Progenitor cell of endocrine pancreas (in vitro differentiated cells): Measurements from ENCODE around the gene PRR20C. TPM values are rescaled to one million over a fixed set of nuclear protein-coding genes. Genes with fewer than 3 reads are reported as not detected.
"Not testable (repeated sequence)": the region's sequence is repeated elsewhere in the genome, so short reads cannot be mapped to it uniquely, and the experiment has no call there.

Experiments
- DNase-seq: peaks from one replicate; pipeline ENCODE4 v3.0.0; 2021; ENCODE audit warnings: low spot score; ENCODE audit not compliant: unreplicated experiment
- H3K27ac Mint-ChIP-seq: 2 replicates; pipeline ENCODE4 v1.8.0; 2021; ENCODE audit warnings: mild to moderate bottlenecking, moderate library complexity, mixed read lengths
- H3K27me3 Mint-ChIP-seq: 2 replicates; pipeline ENCODE4 v1.8.0; 2021; ENCODE audit warnings: mixed read lengths
- H3K36me3 Mint-ChIP-seq: 2 replicates; pipeline ENCODE4 v1.8.0; 2022; ENCODE audit warnings: mixed read lengths; ENCODE audit not compliant: insufficient read depth
- H3K4me1 Mint-ChIP-seq: 2 replicates; pipeline ENCODE4 v1.8.0; 2021; ENCODE audit warnings: low read depth, mixed read lengths
- H3K4me3 Mint-ChIP-seq: 2 replicates; pipeline ENCODE4 v1.8.0; 2021; ENCODE audit warnings: low read depth, mild to moderate bottlenecking, moderate library complexity, mixed read lengths
- H3K9me3 Mint-ChIP-seq: 2 replicates; pipeline ENCODE4 v1.8.0; 2021; ENCODE audit warnings: low read depth, mixed read lengths
- CTCF ChIP-seq: fragments of 200-600 bp; sonication (generic); IDR thresholded peaks from one replicate; pipeline ENCODE4 v1.5.0; 2021; ENCODE audit warnings: antibody characterized with exemption, mild to moderate bottlenecking; ENCODE audit not compliant: unreplicated experiment
- total RNA-seq: library from RNA; stranded (reverse); gene quantifications from 2 replicates; pipeline ENCODE4 v1.2.1, GENCODE V29; 2021

The PRR20C gene
- total RNA-seq, 1 donor from 2014 or later = not detected

GRCh38 chr13:57138988-57139387, 14.9 kb upstream of the PRR20C start:
- H3K27me3 Mint-ChIP-seq = no peaks in the 10 kb centered on the region

GRCh38 chr13:57139781-57140180, 14.1 kb upstream of the PRR20C start:
- H3K27ac Mint-ChIP-seq, H3K4me3 Mint-ChIP-seq, H3K9me3 Mint-ChIP-seq, DNase-seq, H3K27me3 Mint-ChIP-seq, H3K36me3 Mint-ChIP-seq, H3K4me1 Mint-ChIP-seq: not testable (repeated sequence)

More at GRCh38 chr13:57138988-57139387, 14.9 kb upstream of the PRR20C start:
- H3K4me1 Mint-ChIP-seq = peaks cover 3% of the 10 kb centered on the region
- H3K36me3 Mint-ChIP-seq = no peaks in the 10 kb centered on the region
- no peak overlapping the region for H3K27ac Mint-ChIP-seq
- no peak overlapping the region for H3K4me3 Mint-ChIP-seq
- DNase-seq = no peak
- no peak for TF ChIP-seq CTCF
- peaks cover 3% of the 10 kb centered on the region for H3K9me3 Mint-ChIP-seq

- H3K27me3 Mint-ChIP-seq, H3K9me3 Mint-ChIP-seq, H3K36me3 Mint-ChIP-seq, H3K4me1 Mint-ChIP-seq, H3K4me3 Mint-ChIP-seq, DNase-seq, H3K27ac Mint-ChIP-seq: not testable (repeated sequence)
These were observed 13.5 kb upstream of the PRR20C start, which contains the start of gene PRR20A for GRCh38 chr13:57140235-57140968. Gene PRR20A, plus strand, starts transcription at chr13:57140918. Its CDS starts 387 bp downstream, at chr13:57141305.

- H3K4me3 Mint-ChIP-seq, H3K36me3 Mint-ChIP-seq, H3K27ac Mint-ChIP-seq, H3K9me3 Mint-ChIP-seq, DNase-seq, H3K4me1 Mint-ChIP-seq, H3K27me3 Mint-ChIP-seq: not testable (repeated sequence)
These were observed 6.7 kb upstream of the PRR20C start, which contains the start of gene PRR20B for GRCh38 chr13:57147188-57147587. Gene PRR20B, plus strand, starts transcription at chr13:57147488. Its CDS starts 387 bp downstream, at chr13:57147875.

- H3K4me1 Mint-ChIP-seq, H3K27ac Mint-ChIP-seq, H3K4me3 Mint-ChIP-seq, H3K27me3 Mint-ChIP-seq, DNase-seq, H3K9me3 Mint-ChIP-seq, H3K36me3 Mint-ChIP-seq: not testable (repeated sequence)
These were observed 5.8 kb upstream of the PRR20C start for GRCh38 chr13:57148106-57148505.

- not testable (repeated sequence) for H3K4me3 Mint-ChIP-seq, H3K27ac Mint-ChIP-seq, H3K4me1 Mint-ChIP-seq, H3K9me3 Mint-ChIP-seq, H3K27me3 Mint-ChIP-seq, H3K36me3 Mint-ChIP-seq, DNase-seq
These were observed 6.5 kb downstream of the PRR20C start, which contains the start of gene PRR20D for GRCh38 chr13:57160332-57160731. Gene PRR20D, plus strand, starts transcription at chr13:57160632. Its CDS starts 387 bp downstream, at chr13:57161019.

GRCh38 chr13:57166897-57167296, 13.0 kb downstream of the PRR20C start, which contains the start of gene PRR20E:
Gene PRR20E, plus strand, starts transcription at chr13:57167197. Its CDS starts 387 bp downstream, at chr13:57167584.
- not testable (repeated sequence) for H3K4me1 Mint-ChIP-seq, H3K9me3 Mint-ChIP-seq, H3K36me3 Mint-ChIP-seq, DNase-seq, H3K4me3 Mint-ChIP-seq, H3K27me3 Mint-ChIP-seq, H3K27ac Mint-ChIP-seq

GRCh38 chr13:57191667-57192066, 37.8 kb downstream of the PRR20C start:
- Mint-ChIP-seq H3K36me3 (no peaks in the 10 kb centered on the region), H3K27me3 (no peaks in the 10 kb centered on the region), H3K27ac (no peak overlapping the region), H3K9me3 (no peaks in the 10 kb centered on the region), H3K4me1 (peaks cover 1% of the 10 kb centered on the region), H3K4me3 (no peak overlapping the region)
- no peak for TF ChIP-seq CTCF
- DNase-seq = no peak

Other genes starting within 250 kb of the PRR20C start
- not detected in 2 replicates for gene PRR20A, start 13.1 kb upstream of the PRR20C start, total RNA-seq
- not detected in 2 replicates for gene PRR20B, start 6.6 kb upstream of the PRR20C start, total RNA-seq
- not detected in 2 replicates for gene PRR20D, start 6.6 kb downstream of the PRR20C start, total RNA-seq
- gene PRR20E, start 13.1 kb downstream of the PRR20C start, total RNA-seq = not detected in 2 replicates